Endothelial cell of umbilical vein (primary cell): ENCODE measurements around the gene TTC17.

Experiments
- CTCF ChIP-seq, 2 donors: IDR thresholded peaks; 1 replicate in 1 of 2; 2 replicates in 1 of 2; pipeline ENCODE4 v1.5.1; 2011; ENCODE audit warnings: low read length in 2 of 2, mild to moderate bottlenecking in 2 of 2, moderate library complexity in 2 of 2, control low read depth in 1 of 2, inconsistent platforms in 1 of 2, low read depth in 1 of 2; ENCODE audit not compliant: insufficient read depth in 1 of 2; ENCODE audit errors: extremely low read depth in 1 of 2
- EZH2 ChIP-seq: IDR thresholded peaks from 2 replicates; pipeline ENCODE4 v1.6.1; 2012; ENCODE audit warnings: borderline replicate concordance, low read depth, mild to moderate bottlenecking, moderate library complexity, low read length, inconsistent platforms; ENCODE audit not compliant: severe bottlenecking

- TF ChIP-seq CTCF (IDR thresholded peaks at IDR 0.05; ENCODE audit: extremely low read depth in 1 of 2, insufficient read depth in 1 of 2, low read depth in 1 of 2, low read length in 2 of 2) (no peak), EZH2 (no peak)
Measured at GRCh38 chr11:43434893-43435292, 76.2 kb downstream of the TTC17 start.
